ENCODE data around the gene HIKESHI. TPM values are rescaled to one million over a fixed set of nuclear protein-coding genes. Genes with fewer than 3 reads are reported as not detected.
"Not testable (repeated sequence)": the region's sequence is repeated elsewhere in the genome, so short reads cannot be mapped to it uniquely, and the experiment has no call there.

HIKESHI gene
- polyA plus RNA-seq, 3 donors = 21.5 to 71.2 (median 65.4) TPM

- no peaks in the 10 kb centered on the region for H3K36me3 ChIP-seq (replicated peaks in 1 of 2; ENCODE audit: control insufficient read depth in 1 of 2, insufficient read depth in 2 of 2, low read length in 2 of 2)
- no peaks in the 10 kb centered on the region for H3K36me3 Mint-ChIP-seq
- H3K27me3 ChIP-seq (ENCODE audit: control insufficient read depth in 2 of 2, insufficient read depth in 2 of 2, low read length in 2 of 2) = no peaks in the 10 kb centered on the region
- no peak for DNase-seq
- no peak overlapping the region for H3K4me3 Mint-ChIP-seq
- WGBS (ENCODE audit: insufficient coverage) = 100% methylated on average over 1 of the region's 4 CpGs
- no peak overlapping the region for H3K9ac ChIP-seq (ENCODE audit: insufficient read depth, low read length, poor library complexity, severe bottlenecking)
- no peak overlapping the region for H3K27ac ChIP-seq (ENCODE audit: low read depth in 1 of 2, low read length in 2 of 2)
- no peaks in the 10 kb centered on the region for H3K4me1 Mint-ChIP-seq
- H3K9me3 ChIP-seq (replicated peaks in 1 of 2; ENCODE audit: control insufficient read depth in 1 of 2, insufficient read depth in 1 of 2, low read length in 2 of 2) = no peaks in the 10 kb centered on the region
- H4K20me1 ChIP-seq (ENCODE audit: insufficient read depth, low read length) = no peaks in the 10 kb centered on the region
- H3K9me3 Mint-ChIP-seq = peaks cover 0 to 7% (median 0%) of the 10 kb centered on the region in 7 donors
- H3K4me1 ChIP-seq (ENCODE audit: control insufficient read depth in 1 of 2, insufficient read depth in 2 of 2, low read length in 2 of 2) = no peaks in the 10 kb centered on the region
- H3K79me2 ChIP-seq (ENCODE audit: insufficient read depth, low read length) = no peaks in the 10 kb centered on the region
- peaks cover 0 to 2% (median 0%) of the 10 kb centered on the region in 3 donors for H3K27me3 Mint-ChIP-seq (ENCODE audit: low read depth in 3 of 3)
- no peak overlapping the region for H3K4me3 ChIP-seq (replicated peaks in 1 of 3; ENCODE audit: low read depth in 2 of 3, low read length in 3 of 3)
- H2AFZ ChIP-seq (ENCODE audit: insufficient read depth, low read depth, low read length, poor library complexity, severe bottlenecking) = no peak overlapping the region
- H3K4me2 ChIP-seq (replicated peaks; ENCODE audit: extremely low read depth, low read length, poor library complexity, severe bottlenecking) = no peak overlapping the region
- no peak overlapping the region for H3K27ac Mint-ChIP-seq
- TF ChIP-seq, protein P1, sequence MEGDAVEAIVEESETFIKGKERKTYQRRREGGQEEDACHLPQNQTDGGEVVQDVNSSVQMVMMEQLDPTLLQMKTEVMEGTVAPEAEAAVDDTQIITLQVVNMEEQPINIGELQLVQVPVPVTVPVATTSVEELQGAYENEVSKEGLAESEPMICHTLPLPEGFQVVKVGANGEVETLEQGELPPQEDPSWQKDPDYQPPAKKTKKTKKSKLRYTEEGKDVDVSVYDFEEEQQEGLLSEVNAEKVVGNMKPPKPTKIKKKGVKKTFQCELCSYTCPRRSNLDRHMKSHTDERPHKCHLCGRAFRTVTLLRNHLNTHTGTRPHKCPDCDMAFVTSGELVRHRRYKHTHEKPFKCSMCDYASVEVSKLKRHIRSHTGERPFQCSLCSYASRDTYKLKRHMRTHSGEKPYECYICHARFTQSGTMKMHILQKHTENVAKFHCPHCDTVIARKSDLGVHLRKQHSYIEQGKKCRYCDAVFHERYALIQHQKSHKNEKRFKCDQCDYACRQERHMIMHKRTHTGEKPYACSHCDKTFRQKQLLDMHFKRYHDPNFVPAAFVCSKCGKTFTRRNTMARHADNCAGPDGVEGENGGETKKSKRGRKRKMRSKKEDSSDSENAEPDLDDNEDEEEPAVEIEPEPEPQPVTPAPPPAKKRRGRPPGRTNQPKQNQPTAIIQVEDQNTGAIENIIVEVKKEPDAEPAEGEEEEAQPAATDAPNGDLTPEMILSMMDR (IDR thresholded peaks at IDR 0.05) = no peak
- intact Hi-C loops (cut with micrococcal nuclease) = no loop called here
Measured at GRCh38 chr11:86355256-86355655, 53.2 kb downstream of the HIKESHI start.

- H3K9me3 Mint-ChIP-seq; H3K36me3 Mint-ChIP-seq; intact Hi-C loops (cut with micrococcal nuclease); H3K4me3 Mint-ChIP-seq; H3K27me3 ChIP-seq (ENCODE audit: control insufficient read depth in 2 of 2, insufficient read depth in 2 of 2, low read length in 2 of 2); H3K79me2 ChIP-seq (ENCODE audit: insufficient read depth, low read length); H3K4me1 ChIP-seq (ENCODE audit: control insufficient read depth in 1 of 2, insufficient read depth in 2 of 2, low read length in 2 of 2); H4K20me1 ChIP-seq (ENCODE audit: insufficient read depth, low read length); H3K9ac ChIP-seq (ENCODE audit: insufficient read depth, low read length, poor library complexity, severe bottlenecking); DNase-seq; H3K9me3 ChIP-seq (replicated peaks in 1 of 2; ENCODE audit: control insufficient read depth in 1 of 2, insufficient read depth in 1 of 2, low read length in 2 of 2); H3K4me2 ChIP-seq (replicated peaks; ENCODE audit: extremely low read depth, low read length, poor library complexity, severe bottlenecking); H3K36me3 ChIP-seq (replicated peaks in 1 of 2; ENCODE audit: control insufficient read depth in 1 of 2, insufficient read depth in 2 of 2, low read length in 2 of 2); H3K27me3 Mint-ChIP-seq (ENCODE audit: low read depth in 3 of 3); H3K4me1 Mint-ChIP-seq; H3K27ac ChIP-seq (ENCODE audit: low read depth in 1 of 2, low read length in 2 of 2); H3K4me3 ChIP-seq (replicated peaks in 1 of 3; ENCODE audit: low read depth in 2 of 3, low read length in 3 of 3); H3K27ac Mint-ChIP-seq; H2AFZ ChIP-seq (ENCODE audit: insufficient read depth, low read depth, low read length, poor library complexity, severe bottlenecking): not testable (repeated sequence)
- no CpG with 5 or more reads among the region's 4 CpGs for WGBS (ENCODE audit: insufficient coverage)
Measured at GRCh38 chr11:86357412-86357811, 55.4 kb downstream of the HIKESHI start.

All from CD14-positive monocyte (primary cell).